GM21447 (cell line): ENCODE results near the gene F5.
"Not testable (repeated sequence)": the region's sequence is repeated elsewhere in the genome, so short reads cannot be mapped to it uniquely, and the experiment has no call there.

Experiments used
- ATAC-seq: cut with Tn5 transposase; IDR thresholded peaks from one replicate; pipeline ENCODE4 v1.9.1; 2021; ENCODE audit not compliant: unreplicated experiment

Gene F5

GRCh38 chr1:169511316-169512005 is 74.8 kb downstream of the F5 start:
- no peak for ATAC-seq

- no peak for ATAC-seq
Measured at GRCh38 chr1:169510060-169510459, 76.2 kb downstream of the F5 start.

- no peak for ATAC-seq
Measured at GRCh38 chr1:169509354-169509753, 76.9 kb downstream of the F5 start.

GRCh38 chr1:169508432-169509338 is 77.6 kb downstream of the F5 start:
- no peak for ATAC-seq

GRCh38 chr1:169507413-169507812 is 78.9 kb downstream of the F5 start:
- ATAC-seq = no peak

- ATAC-seq = not testable (repeated sequence)
Measured at GRCh38 chr1:169503601-169504000, 82.7 kb downstream of the F5 start.

GRCh38 chr1:169499807-169500206 is 86.5 kb downstream of the F5 start:
- ATAC-seq = no peak

GRCh38 chr1:169497317-169497716 is 89.0 kb downstream of the F5 start:
- no peak for ATAC-seq

- no peak for ATAC-seq
Measured at GRCh38 chr1:169495916-169496315, 90.4 kb downstream of the F5 start.

GRCh38 chr1:169495046-169495775 is 91.1 kb downstream of the F5 start:
- no peak for ATAC-seq

- ATAC-seq = no peak
Measured at GRCh38 chr1:169494343-169494742, 91.9 kb downstream of the F5 start.

- ATAC-seq = no peak
Measured at GRCh38 chr1:169493251-169493650, 93.0 kb downstream of the F5 start.

- ATAC-seq = peak; percentile 50
Measured at GRCh38 chr1:169491845-169492281, 94.4 kb downstream of the F5 start.

- no peak for ATAC-seq
Measured at GRCh38 chr1:169488157-169488556, 98.1 kb downstream of the F5 start.

- no peak for ATAC-seq
Measured at GRCh38 chr1:169487561-169487960, 98.7 kb downstream of the F5 start.

- ATAC-seq = no peak
Measured at GRCh38 chr1:169487133-169487532, 99.1 kb downstream of the F5 start.

- peak; percentile 9 for ATAC-seq
Measured at GRCh38 chr1:169486281-169487051, 99.8 kb downstream of the F5 start.

GRCh38 chr1:169485431-169486280 is 100.6 kb downstream of the F5 start, which contains the start of gene SLC19A2:
Gene SLC19A2 (minus strand): TSS chr1:169485944. CDS start chr1:169485766, 178 bp downstream.
- peak; percentile 99 for ATAC-seq

GRCh38 chr1:169484683-169485430 is 101.4 kb downstream of the F5 start:
- ATAC-seq = peak; percentile 22
